Common myeloid progenitor, CD34-positive (primary cell): Measurements from ENCODE around the gene RHO.
"Not testable (repeated sequence)": the region's sequence is repeated elsewhere in the genome, so short reads cannot be mapped to it uniquely, and the experiment has no call there.

Source experiments
- CTCF ChIA-PET: fragments of 350-600 bp; sonication (Branson Sonifier 250); formaldehyde crosslinking; loops from one replicate; lab custom pipeline; 2021; ENCODE audit warnings: antibody characterized with exemption; lab: Charles Lee
- POLR2A ChIA-PET: fragments of 350-600 bp; sonication (Branson Sonifier 250); formaldehyde crosslinking; loops from one replicate; lab custom pipeline; 2021; ENCODE audit warnings: antibody characterized with exemption; lab: Charles Lee
- DNase-seq, 3 donors: peaks; one replicate each; pipeline versions ENCODE4 v3.0.0 to v3.0.0-alpha.2; 2013
- H3K27ac ChIP-seq, 2 experiments: 1 replicate in 1 of 2; 2 replicates in 1 of 2; pipeline ENCODE4 v1.7.0; 2013; ENCODE audit warnings: inconsistent platforms in 2 of 2, low read length in 2 of 2, mild to moderate bottlenecking in 2 of 2, low read depth in 1 of 2, moderate library complexity in 1 of 2; ENCODE audit not compliant: severe bottlenecking in 2 of 2, insufficient read depth in 1 of 2, poor library complexity in 1 of 2
- H3K27me3 ChIP-seq, 5 experiments: replicated peaks in 2 of 5; 1 replicate in 3 of 5; 2 replicates in 2 of 5; pipeline versions ENCODE4 v1.6.1 to v1.7.0; 2013; ENCODE audit warnings: low read length in 4 of 5, mild to moderate bottlenecking in 2 of 5, moderate library complexity in 2 of 5, inconsistent platforms in 1 of 5; ENCODE audit not compliant: insufficient read depth in 5 of 5, control insufficient read depth in 4 of 5
- H3K36me3 ChIP-seq, 4 experiments: 1 replicate in 2 of 4; 2 replicates in 2 of 4; pipeline versions ENCODE4 v1.6.1 to v1.7.0; 2013; ENCODE audit warnings: low read length in 3 of 4, control low read depth in 1 of 4, mild to moderate bottlenecking in 1 of 4; ENCODE audit not compliant: control insufficient read depth in 4 of 4, insufficient read depth in 4 of 4
- H3K4me1 ChIP-seq, 4 experiments: 1 replicate in 3 of 4; 2 replicates in 1 of 4; pipeline versions ENCODE4 v1.6.1 to v1.7.1; 2013; ENCODE audit warnings: low read length in 3 of 4, mild to moderate bottlenecking in 3 of 4, control low read depth in 1 of 4, inconsistent platforms in 1 of 4, moderate library complexity in 1 of 4; ENCODE audit not compliant: control insufficient read depth in 4 of 4, insufficient read depth in 4 of 4; ENCODE audit errors: control extremely low read depth in 1 of 4
- H3K4me3 ChIP-seq, 7 experiments: 1 replicate in 4 of 7; 2 replicates in 3 of 7; pipeline versions ENCODE4 v1.5.1 to v1.7.0; 2013; ENCODE audit warnings: mild to moderate bottlenecking in 7 of 7, low read length in 6 of 7, moderate library complexity in 6 of 7, inconsistent platforms in 2 of 7, low read depth in 2 of 7, control low read depth in 1 of 7; ENCODE audit not compliant: insufficient read depth in 4 of 7, control insufficient read depth in 1 of 7; ENCODE audit errors: extremely low read depth in 1 of 7
- H3K9me3 ChIP-seq, 5 experiments: 1 replicate in 4 of 5; 2 replicates in 1 of 5; pipeline versions ENCODE4 v1.6.1 to v1.7.1; 2013; ENCODE audit warnings: low read length in 4 of 5, mild to moderate bottlenecking in 2 of 5, inconsistent platforms in 1 of 5, low read depth in 1 of 5, moderate library complexity in 1 of 5; ENCODE audit not compliant: control insufficient read depth in 4 of 5, insufficient read depth in 2 of 5; ENCODE audit errors: control extremely low read depth in 1 of 5
- WGBS: methylation state at CpG from one replicate; pipeline ENCODE4 v1.1.5; 2013; ENCODE audit not compliant: insufficient coverage; 5-methylcytosine and 5-hydroxymethylcytosine counted together

RHO gene

DNA sequence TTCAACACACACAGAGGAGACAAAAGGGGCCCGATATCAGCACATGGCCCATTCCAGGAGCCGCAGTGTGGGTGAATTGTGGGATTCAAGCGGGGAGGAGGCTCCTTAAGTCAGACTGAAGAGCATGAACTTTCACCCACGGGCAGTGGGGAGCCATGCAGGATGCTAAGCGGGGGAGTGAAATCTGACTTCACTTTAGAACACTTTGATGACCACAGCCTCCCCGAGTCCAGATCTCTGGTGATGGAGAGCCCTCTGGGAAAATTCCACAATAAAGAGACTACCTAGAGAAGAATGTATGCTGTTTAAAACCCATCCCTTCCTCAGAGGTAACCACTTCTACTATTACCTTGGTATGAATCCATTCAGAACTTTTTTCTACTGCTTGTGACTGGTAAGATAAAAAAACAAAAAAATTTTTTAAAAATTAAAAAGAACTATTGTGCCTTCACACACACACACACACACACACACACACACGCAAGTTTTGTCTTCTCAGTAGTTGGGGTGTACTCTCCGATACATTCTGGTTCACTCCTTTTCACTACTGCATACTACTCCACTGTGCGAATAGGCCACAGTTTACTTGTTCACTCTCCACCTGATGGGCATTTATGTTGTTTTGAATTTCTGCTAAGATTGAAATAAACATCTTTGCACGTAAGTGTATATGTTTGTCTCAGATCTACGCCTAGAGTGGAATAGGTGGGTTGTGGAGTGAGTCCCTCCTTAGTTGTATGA, 12.5 kb downstream of the RHO start:
- H3K27me3 ChIP-seq, result no peaks in the 10 kb centered on the region
- no peaks in the 10 kb centered on the region for H3K4me1 ChIP-seq
- DNase-seq, result no peak
- H3K36me3 ChIP-seq, result no peaks in the 10 kb centered on the region
- no peaks in the 10 kb centered on the region for H3K9me3 ChIP-seq
- ChIA-PET CTCF (interaction anchor here (0.7 kb wide), 1 partner anchor 11 kb away, joined by 3 read pairs; no protein-coding TSS in a partner anchor), POLR2A (no interaction called here)
- 95% methylated on average over 7 of the region's 11 CpGs for WGBS
- H3K27ac ChIP-seq, result no peak overlapping the region
- H3K4me3 ChIP-seq, result no peak overlapping the region

DNA sequence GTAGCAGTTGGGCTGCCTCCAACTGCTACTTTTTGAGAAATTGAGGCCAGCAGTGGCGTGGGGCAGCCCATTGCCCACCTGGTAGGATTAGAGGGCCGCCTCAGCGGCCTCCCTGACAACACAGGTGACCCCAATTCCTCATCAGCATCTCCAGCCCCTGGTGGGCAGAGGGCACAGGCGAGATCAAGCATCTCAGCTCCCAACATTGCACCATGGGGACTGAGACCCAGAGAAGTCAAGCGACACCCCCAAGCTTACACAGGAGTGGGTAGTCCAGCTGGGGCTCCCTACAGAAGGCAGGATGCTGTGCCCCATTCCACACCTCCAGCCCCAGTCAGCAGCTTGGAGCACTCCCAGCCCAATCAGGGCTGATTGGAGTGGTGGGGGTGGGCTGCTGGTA, 14.3 kb downstream of the RHO start:
- H3K27ac ChIP-seq, result no peak overlapping the region
- no peak overlapping the region for H3K4me3 ChIP-seq
- no peaks in the 10 kb centered on the region for H3K4me1 ChIP-seq
- H3K9me3 ChIP-seq, result no peaks in the 10 kb centered on the region
- 96% methylated on average over 4 of the region's 5 CpGs for WGBS
- ChIA-PET CTCF (interaction anchor here (1.4 kb wide), 1 partner anchor 10 kb away, joined by 3 read pairs; no protein-coding TSS in a partner anchor), POLR2A (no interaction called here)
- H3K36me3 ChIP-seq, result no peaks in the 10 kb centered on the region
- no peaks in the 10 kb centered on the region for H3K27me3 ChIP-seq
- no peak for DNase-seq

DNA sequence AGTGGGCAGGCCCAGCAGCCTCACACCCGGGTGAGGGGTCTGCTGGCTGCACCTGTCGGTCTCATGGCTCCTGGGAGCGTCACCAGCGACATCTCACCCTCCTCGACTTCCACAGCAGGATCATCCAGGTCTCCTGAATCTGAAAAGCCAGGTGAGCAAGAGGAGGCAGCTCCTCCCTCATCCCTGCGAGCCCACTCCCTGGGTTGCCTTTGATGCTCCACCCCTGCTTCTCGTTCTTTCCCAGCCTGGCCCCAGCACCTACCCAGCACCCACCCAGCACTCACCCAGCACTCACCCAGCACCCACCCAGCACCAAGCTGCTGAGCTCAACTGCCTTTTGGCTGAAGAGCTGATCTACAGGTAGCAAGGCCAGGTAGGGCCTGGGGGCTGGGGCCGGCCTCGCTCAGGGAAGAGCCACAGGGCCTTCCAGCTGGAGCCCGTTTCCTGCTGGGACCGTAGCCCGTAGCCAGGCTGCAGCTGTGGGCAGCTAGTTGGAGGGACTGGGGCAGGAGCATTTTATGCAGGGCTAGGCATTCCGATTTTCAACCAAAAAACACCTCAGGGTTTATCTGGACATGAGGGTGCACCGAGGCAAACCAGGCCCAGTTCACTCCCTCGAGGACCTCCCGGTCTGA, 14.8 kb downstream of the RHO start, which contains the start of gene H1-8:
Gene H1-8 (plus strand): TSS at position 20 of the 635 bp plus-strand sequence. CDS start 44 bp downstream, at position 64.
- Histone ChIP-seq H3K36me3 (no peaks in the 10 kb centered on the region), H3K27me3 (no peaks in the 10 kb centered on the region), H3K9me3 (no peaks in the 10 kb centered on the region), H3K27ac (no peak within 1 kb of the TSS), H3K4me3 (no peak within 1 kb of the TSS), H3K4me1 (peaks cover 0 to 4% (median under 1%) of the 10 kb centered on the region in 4 experiments)
- WGBS, result 95% methylated on average over 10 of the region's 16 CpGs
- ChIA-PET POLR2A (no interaction called here), CTCF (interaction anchor here (1.4 kb wide), 1 partner anchor 10 kb away, joined by 3 read pairs; no protein-coding TSS in a partner anchor)
- DNase-seq, result no peak

DNA sequence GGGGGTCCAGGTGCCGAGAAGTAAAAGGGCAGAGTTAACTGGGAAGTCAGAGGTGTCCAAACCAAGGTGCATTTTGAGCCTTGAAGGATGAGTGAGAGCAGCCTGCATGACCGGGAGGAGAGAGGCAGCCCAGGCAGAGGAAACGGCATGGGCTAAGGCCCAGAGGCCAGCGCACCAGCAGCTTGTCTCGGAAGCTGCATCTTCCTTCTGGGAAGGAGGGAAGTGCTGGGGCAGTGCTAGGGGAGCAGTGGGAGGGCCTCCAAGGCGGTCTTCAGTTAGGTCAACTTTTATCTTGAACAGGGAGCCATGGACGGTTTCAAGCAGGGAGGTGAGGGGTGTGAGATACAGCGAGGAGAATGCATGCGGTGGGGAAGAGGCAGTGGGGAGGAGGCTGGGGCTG, 15.6 kb downstream of the RHO start:
- Histone ChIP-seq H3K4me3 (no peak overlapping the region), H3K27ac (no peak overlapping the region), H3K36me3 (no peaks in the 10 kb centered on the region), H3K9me3 (no peaks in the 10 kb centered on the region), H3K27me3 (no peaks in the 10 kb centered on the region), H3K4me1 (peaks cover 0 to 10% (median 1%) of the 10 kb centered on the region in 4 experiments)
- WGBS, result 98% methylated on average over 9 of the region's 9 CpGs
- ChIA-PET POLR2A (no interaction called here), CTCF (no interaction called here)
- DNase-seq, result no peak

DNA sequence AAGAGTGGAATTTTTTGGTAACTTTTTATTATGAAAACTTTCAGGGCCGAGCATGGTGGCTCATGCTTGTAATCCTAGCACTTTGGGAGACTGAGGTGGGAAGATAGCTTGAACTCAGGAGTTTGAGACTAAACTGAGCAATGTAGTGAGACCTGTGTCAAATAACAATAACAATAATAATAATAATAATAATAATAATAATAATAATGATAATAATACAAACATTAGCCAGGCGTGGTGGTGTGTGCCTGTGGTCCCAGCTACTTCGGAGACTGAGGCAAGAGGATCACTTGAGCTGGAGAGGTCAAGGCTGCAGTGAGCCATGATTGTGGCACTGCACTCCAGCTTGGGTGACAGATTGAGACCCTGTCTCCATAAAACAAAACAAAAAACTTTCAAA, 17.5 kb downstream of the RHO start:
- H3K4me3 ChIP-seq, H3K27me3 ChIP-seq, POLR2A ChIA-PET, H3K9me3 ChIP-seq, DNase-seq, H3K27ac ChIP-seq, H3K36me3 ChIP-seq: not testable (repeated sequence)
- WGBS, result 100% methylated on average over 2 of the region's 3 CpGs
- H3K4me1 ChIP-seq, result peaks cover 0 to 30% (median 10%) of the 10 kb centered on the region in 4 experiments
- CTCF ChIA-PET, result interaction anchor here (1.2 to 1.4 kb wide), 2 partner anchors 16 to 18 kb away, joined by 3 to 4 read pairs; partner anchors contain the start of gene RHO

DNA sequence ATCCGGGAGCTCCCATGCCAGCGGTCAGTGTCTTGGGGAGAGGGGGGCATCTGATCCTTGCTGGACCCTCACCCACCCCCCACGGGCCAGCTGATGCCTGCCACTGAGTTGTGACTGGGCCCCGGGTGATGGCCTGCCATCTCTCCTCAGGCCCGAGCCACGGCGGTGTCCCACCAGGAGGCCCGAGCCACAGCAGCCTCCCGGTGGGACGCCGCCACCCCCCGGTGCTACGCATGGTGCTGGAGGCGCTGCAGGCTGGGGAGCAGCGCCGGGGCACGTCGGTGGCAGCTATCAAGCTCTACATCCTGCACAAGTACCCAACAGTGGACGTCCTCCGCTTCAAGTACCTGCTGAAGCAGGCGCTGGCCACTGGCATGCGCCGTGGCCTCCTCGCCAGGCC, 18.8 kb downstream of the RHO start:
- Histone ChIP-seq H3K4me3 (no peak overlapping the region), H3K9me3 (no peaks in the 10 kb centered on the region), H3K27me3 (no peaks in the 10 kb centered on the region), H3K4me1 (peaks cover 0 to 32% (median 10%) of the 10 kb centered on the region in 4 experiments), H3K27ac (no peak overlapping the region), H3K36me3 (no peaks in the 10 kb centered on the region)
- POLR2A ChIA-PET, result no interaction called here
- CTCF ChIA-PET, result interaction anchor here (1.9 kb wide), 1 partner anchor 15 kb away, joined by 4 read pairs; no protein-coding TSS in a partner anchor
- no peak for DNase-seq
- 98% methylated on average over 22 of the region's 24 CpGs for WGBS
